Gastroesophageal sphincter (tissue), 3 donors: ENCODE results near the gene CCSER2.
"Not testable (repeated sequence)": the region's sequence is repeated elsewhere in the genome, so short reads cannot be mapped to it uniquely, and the experiment has no call there.

Source experiments
- POLR2AphosphoS5 ChIP-seq: sonication (generic); formaldehyde crosslinking; IDR thresholded peaks from one replicate; pipeline ENCODE4 v1.6.1; 2017; ENCODE audit warnings: antibody characterized with exemption
- TF ChIP-seq, protein P1 (sequence below), 4 experiments: fragments of 200-600 bp in 2 of 4; fragments of 450-650 bp in 2 of 4; sonication (generic) in 1 of 4; IDR thresholded peaks; one replicate each; pipeline ENCODE4 v1.5.1; 2017 to 2019; ENCODE audit warnings: antibody characterized with exemption in 4 of 4, mild to moderate bottlenecking in 2 of 4, moderate library complexity in 2 of 4

DNA sequence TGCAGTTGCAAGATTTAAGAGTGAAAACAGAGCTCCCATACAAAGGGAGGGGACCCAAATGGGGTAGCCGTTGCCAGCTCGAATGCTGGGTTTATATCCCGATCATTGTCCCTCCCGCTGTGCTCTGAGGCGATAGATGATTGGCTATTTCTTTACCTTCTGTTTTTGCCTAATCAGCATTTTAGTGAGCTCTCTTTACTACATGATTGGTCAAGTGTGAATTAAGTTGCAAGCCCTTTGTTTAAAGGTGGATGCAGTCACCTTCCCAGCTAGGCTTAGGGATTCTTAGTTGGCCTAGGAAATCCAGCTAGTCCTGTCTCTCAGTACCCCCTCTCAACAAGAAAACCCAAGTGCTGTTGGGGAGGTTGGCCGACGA, 197.4 kb downstream of the CCSER2 start:
- TF ChIP-seq, protein P1, sequence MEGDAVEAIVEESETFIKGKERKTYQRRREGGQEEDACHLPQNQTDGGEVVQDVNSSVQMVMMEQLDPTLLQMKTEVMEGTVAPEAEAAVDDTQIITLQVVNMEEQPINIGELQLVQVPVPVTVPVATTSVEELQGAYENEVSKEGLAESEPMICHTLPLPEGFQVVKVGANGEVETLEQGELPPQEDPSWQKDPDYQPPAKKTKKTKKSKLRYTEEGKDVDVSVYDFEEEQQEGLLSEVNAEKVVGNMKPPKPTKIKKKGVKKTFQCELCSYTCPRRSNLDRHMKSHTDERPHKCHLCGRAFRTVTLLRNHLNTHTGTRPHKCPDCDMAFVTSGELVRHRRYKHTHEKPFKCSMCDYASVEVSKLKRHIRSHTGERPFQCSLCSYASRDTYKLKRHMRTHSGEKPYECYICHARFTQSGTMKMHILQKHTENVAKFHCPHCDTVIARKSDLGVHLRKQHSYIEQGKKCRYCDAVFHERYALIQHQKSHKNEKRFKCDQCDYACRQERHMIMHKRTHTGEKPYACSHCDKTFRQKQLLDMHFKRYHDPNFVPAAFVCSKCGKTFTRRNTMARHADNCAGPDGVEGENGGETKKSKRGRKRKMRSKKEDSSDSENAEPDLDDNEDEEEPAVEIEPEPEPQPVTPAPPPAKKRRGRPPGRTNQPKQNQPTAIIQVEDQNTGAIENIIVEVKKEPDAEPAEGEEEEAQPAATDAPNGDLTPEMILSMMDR (IDR thresholded peaks at IDR 0.05) = not testable (repeated sequence)
- TF ChIP-seq POLR2AphosphoS5 = not testable (repeated sequence)
